ENCODE measurements around the gene MYO1D.

Gene MYO1D

GRCh38 chr17:32810690-32811089, 66.2 kb downstream of the MYO1D start:
- no peak for DNase-seq

GRCh38 chr17:32807577-32807976, 69.3 kb downstream of the MYO1D start:
- no peak for DNase-seq

- DNase-seq, result no peak
These were observed 70.3 kb downstream of the MYO1D start for GRCh38 chr17:32806646-32807045.

GRCh38 chr17:32805029-32805976, 71.6 kb downstream of the MYO1D start:
- DNase-seq, result no peak

- DNase-seq, result no peak
These were observed 73.4 kb downstream of the MYO1D start for GRCh38 chr17:32803544-32803943.

- no peak for DNase-seq
These were observed 74.6 kb downstream of the MYO1D start for GRCh38 chr17:32802306-32802705.

- no peak for DNase-seq
These were observed 75.3 kb downstream of the MYO1D start for GRCh38 chr17:32801641-32802040.

GRCh38 chr17:32801193-32801592, 75.7 kb downstream of the MYO1D start:
- no peak for DNase-seq

GRCh38 chr17:32798938-32799337, 78.0 kb downstream of the MYO1D start:
- no peak for DNase-seq

GRCh38 chr17:32795339-32795979, 81.5 kb downstream of the MYO1D start:
- DNase-seq, result no peak

GRCh38 chr17:32794533-32795246, 82.2 kb downstream of the MYO1D start:
- no peak for DNase-seq

GRCh38 chr17:32793841-32794240, 83.1 kb downstream of the MYO1D start:
- DNase-seq, result no peak

- no peak for DNase-seq
These were observed 84.7 kb downstream of the MYO1D start for GRCh38 chr17:32792207-32792606.

GRCh38 chr17:32786169-32786568, 90.8 kb downstream of the MYO1D start:
- DNase-seq, result no peak

GRCh38 chr17:32784113-32784512, 92.8 kb downstream of the MYO1D start:
- no peak for DNase-seq

- peak; percentile 70 for DNase-seq
These were observed 93.3 kb downstream of the MYO1D start for GRCh38 chr17:32783602-32784001.

- no peak for DNase-seq
These were observed 96.2 kb downstream of the MYO1D start for GRCh38 chr17:32780721-32781120.

GRCh38 chr17:32777922-32778321, 99.0 kb downstream of the MYO1D start:
- DNase-seq, result no peak

GRCh38 chr17:32777436-32777835, 99.5 kb downstream of the MYO1D start:
- DNase-seq, result no peak

- DNase-seq, result no peak
These were observed 102.2 kb downstream of the MYO1D start for GRCh38 chr17:32774695-32775084.

GRCh38 chr17:32773856-32774694, 102.8 kb downstream of the MYO1D start:
- DNase-seq, result no peak

- no peak for DNase-seq
These were observed 104.4 kb downstream of the MYO1D start for GRCh38 chr17:32772453-32773025.

Measured in NCI-H1092 treated with DMSO at 0.1 percent for 48 hours (cell line).